ENCODE results near the gene NFIX. TPM values are rescaled to one million over a fixed set of nuclear protein-coding genes. Genes with fewer than 3 reads are reported as not detected.
A peak's percentile ranks its signal among the peaks of the same experiment; 100 is the strongest.

NFIX gene
- total RNA-seq, 2 experiments from 2014 or later, result 4.7 to 5.0 TPM

- ChIA-PET CTCF (interaction anchor here (1.0 to 12.4 kb wide), 6 partner anchors 14 to 76 kb away, joined by 3 to 154 read pairs (median 38); no protein-coding TSS in a partner anchor), POLR2A (no interaction called here)
- H3K4me1 Mint-ChIP-seq (ENCODE audit: low read depth), result peaks cover 13% of the 10 kb centered on the region
- H3K4me3 Mint-ChIP-seq, result no peak overlapping the region
- H3K27ac Mint-ChIP-seq, result no peak overlapping the region
- ATAC-seq (no peak), DNase-seq (no peak)
- H3K9me3 Mint-ChIP-seq, result no peaks in the 10 kb centered on the region
- intact Hi-C loops (cut with micrococcal nuclease), result no loop called here
- TF ChIP-seq CTCF (IDR thresholded peaks at IDR 0.05), result no peak
- H3K27me3 Mint-ChIP-seq, result peaks cover 20% of the 10 kb centered on the region
- H3K36me3 Mint-ChIP-seq (ENCODE audit: low read depth), result peaks cover 4% of the 10 kb centered on the region
These were observed 32.3 kb downstream of the NFIX start for GRCh38 chr19:13027557-13027956.

- H3K27ac Mint-ChIP-seq, result no peak overlapping the region
- no peaks in the 10 kb centered on the region for H3K9me3 Mint-ChIP-seq
- ChIA-PET POLR2A (no interaction called here), CTCF (interaction anchor here (1.0 to 12.4 kb wide), 6 partner anchors 14 to 76 kb away, joined by 3 to 154 read pairs (median 38); no protein-coding TSS in a partner anchor)
- H3K36me3 Mint-ChIP-seq (ENCODE audit: low read depth), result peaks cover 4% of the 10 kb centered on the region
- DNase-seq, result no peak
- intact Hi-C loops (cut with micrococcal nuclease), result no loop called here
- no peak for ATAC-seq
- H3K27me3 Mint-ChIP-seq, result peaks cover 20% of the 10 kb centered on the region
- H3K4me1 Mint-ChIP-seq (ENCODE audit: low read depth), result peaks cover 10% of the 10 kb centered on the region
- TF ChIP-seq CTCF (IDR thresholded peaks at IDR 0.05), result no peak
- no peak overlapping the region for H3K4me3 Mint-ChIP-seq
These were observed 32.8 kb downstream of the NFIX start for GRCh38 chr19:13028027-13028426.

GRCh38 chr19:13029301-13029880 lies 34.1 kb downstream of the NFIX start:
- intact Hi-C loops (cut with micrococcal nuclease), result no loop called here
- ATAC-seq (no peak), DNase-seq (no peak)
- Mint-ChIP-seq H3K9me3 (no peaks in the 10 kb centered on the region), H3K4me1 (ENCODE audit: low read depth) (peaks cover 10% of the 10 kb centered on the region), H3K27ac (no peak overlapping the region), H3K4me3 (no peak overlapping the region), H3K27me3 (peaks cover 13% of the 10 kb centered on the region), H3K36me3 (ENCODE audit: low read depth) (peaks cover 3% of the 10 kb centered on the region)
- ChIA-PET CTCF (interaction anchor here (0.9 to 12.4 kb wide), 14 partner anchors 8 to 75 kb away, joined by 3 to 154 read pairs (median 6); partner anchors contain the start of gene DAND5), POLR2A (no interaction called here)
- no peak for TF ChIP-seq CTCF (IDR thresholded peaks at IDR 0.05)

GRCh38 chr19:13029893-13030292 lies 34.6 kb downstream of the NFIX start:
- no peak for ATAC-seq
- H3K27ac Mint-ChIP-seq, result no peak overlapping the region
- H3K27me3 Mint-ChIP-seq, result peaks cover 9% of the 10 kb centered on the region
- DNase-seq, result peak; percentile 54
- CTCF ChIA-PET, result interaction anchor here (1.0 to 12.4 kb wide), 14 partner anchors 8 to 65 kb away, joined by 3 to 154 read pairs (median 6); partner anchors contain the start of gene DAND5
- no peak overlapping the region for H3K4me3 Mint-ChIP-seq
- intact Hi-C loops (cut with micrococcal nuclease), result loop anchor here (10.0 kb wide), 1 partner anchor 45 kb away; no protein-coding TSS in a partner anchor
- no peaks in the 10 kb centered on the region for H3K9me3 Mint-ChIP-seq
- POLR2A ChIA-PET, result no interaction called here
- peaks cover 7% of the 10 kb centered on the region for H3K4me1 Mint-ChIP-seq (ENCODE audit: low read depth)
- TF ChIP-seq CTCF (IDR thresholded peaks at IDR 0.05), result peak; percentile 58
- H3K36me3 Mint-ChIP-seq (ENCODE audit: low read depth), result no peaks in the 10 kb centered on the region

GRCh38 chr19:13031917-13032623 lies 36.8 kb downstream of the NFIX start:
- DNase-seq (no peak), ATAC-seq (no peak)
- CTCF ChIA-PET, result interaction anchor here (0.5 to 12.4 kb wide), 10 partner anchors 10 to 1356 kb away, joined by 3 to 154 read pairs (median 26); no protein-coding TSS in a partner anchor
- intact Hi-C loops (cut with micrococcal nuclease), result loop anchor here (10.0 kb wide), 1 partner anchor 47 kb away; no protein-coding TSS in a partner anchor
- Mint-ChIP-seq H3K27me3 (no peaks in the 10 kb centered on the region), H3K27ac (peak overlapping the region; percentile 26), H3K36me3 (ENCODE audit: low read depth) (no peaks in the 10 kb centered on the region), H3K4me3 (no peak overlapping the region), H3K4me1 (ENCODE audit: low read depth) (peaks cover 7% of the 10 kb centered on the region), H3K9me3 (no peaks in the 10 kb centered on the region)
- POLR2A ChIA-PET, result interaction anchor here (2.0 kb wide), 1 partner anchor 11 kb away, joined by 7 read pairs; no protein-coding TSS in a partner anchor
- no peak for TF ChIP-seq CTCF (IDR thresholded peaks at IDR 0.05)
